H1 (cell line): ENCODE results near the gene PGPEP1. TPM values are rescaled to one million over a fixed set of nuclear protein-coding genes. Genes with fewer than 3 reads are reported as not detected.

Experiments used
- BCL11A ChIP-seq, 2 experiments: IDR thresholded peaks; one replicate each; pipeline ENCODE4 v1.6.1; 2011; ENCODE audit warnings: low read depth in 2 of 2, low read length in 2 of 2, mild to moderate bottlenecking in 2 of 2
- CEBPB ChIP-seq: IDR thresholded peaks from 2 replicates; pipeline ENCODE4 v1.6.1; 2012; ENCODE audit warnings: low read depth, low read length
- CHD7 ChIP-seq: fragments of 300-600 bp; sonication (generic); IDR thresholded peaks from 2 replicates; pipeline ENCODE4 v1.7.1; 2012; ENCODE audit warnings: low read length, moderate library complexity, mild to moderate bottlenecking, inconsistent platforms; ENCODE audit not compliant: insufficient replicate concordance
- KDM1A ChIP-seq: fragments of 200-600, 300-600 bp; sonication (generic); IDR thresholded peaks from 2 replicates; pipeline ENCODE4 v1.7.1; 2016; ENCODE audit warnings: mild to moderate bottlenecking, low read length, borderline replicate concordance
- polyA plus RNA-seq, 7 experiments: library from polyadenylated mRNA; depleted of rRNA in 3 of 7; stranded (reverse) in 5 of 7; unstranded in 2 of 7; fragments of >200 nt in 5 of 7; fragments of 200-250 nt in 2 of 7; gene quantifications; 1 replicate in 5 of 7; 2 replicates in 1 of 7; 4 replicates in 1 of 7; pipeline versions ENCODE4 v1.2.1 to v1.2.3, GENCODE V29; 2011 to 2013; ENCODE audit warnings: missing spikeins in 2 of 7, mixed read lengths in 2 of 7
- total RNA-seq: library from RNA; stranded (reverse); fragmentation: NEBNext Ultra II Directional; extraction: Animal tissue kit (Norgen Biotek cat#: 25700); gene quantifications from 2 replicates; pipeline ENCODE4 v1.2.1, GENCODE V29; 2021

Gene PGPEP1
- total and polyA plus RNA-seq, 2 of the 8 experiments (the other 6 are each of a cell fraction or from before 2014, with no cell fraction given) = 17.0 to 33.4 TPM

- no peak for TF ChIP-seq CHD7
- no peak for TF ChIP-seq BCL11A (IDR thresholded peaks at IDR 0.05; ENCODE audit: low read depth in 2 of 2, low read length in 2 of 2)
- no peak for TF ChIP-seq KDM1A
- no peak for TF ChIP-seq CEBPB
These were observed 49.9 kb downstream of the PGPEP1 start (continued) for GRCh38 chr19:18390065-18390907.
